Measurements from ENCODE around the gene ZNF578. TPM values are rescaled to one million over a fixed set of nuclear protein-coding genes. Genes with fewer than 3 reads are reported as not detected.

ZNF578 gene
- total and polyA plus RNA-seq, 2 of the 4 experiments (the other 2 are of a cell fraction): 1.4 to 4.1 TPM

DNA sequence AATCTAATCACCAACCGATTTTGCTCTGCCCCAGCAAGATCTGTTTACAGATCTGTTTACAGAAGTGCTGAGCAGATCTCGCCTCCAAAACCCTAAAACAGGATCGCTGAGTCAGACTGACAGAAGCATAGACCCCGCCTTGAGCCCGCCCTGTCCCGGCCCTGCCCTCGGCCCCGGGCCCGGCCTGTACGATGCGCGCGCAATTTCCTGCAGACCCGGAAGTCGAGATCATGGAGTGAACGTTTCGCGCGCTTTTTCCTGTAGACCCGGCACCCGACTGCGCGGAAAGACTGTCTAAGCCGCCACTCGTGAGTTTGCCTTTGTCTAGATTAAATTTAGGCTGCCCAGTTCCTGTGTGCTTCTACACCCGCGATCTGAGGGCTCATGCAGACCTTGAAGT lies 24.4 kb upstream of the ZNF578 start, which contains the start of gene ZNF534:
Gene ZNF534, plus strand, starts transcription at position 212 of the 400 bp plus-strand sequence. CDS start 2,327 bp downstream, outside the sequence.
- ATAC-seq (ENCODE audit: low read depth) (no peak), DNase-seq (no peak)
- no TSS peak for BruUV-seq (replicated peaks)
- intact Hi-C loops (cut with micrococcal nuclease): no loop called here
- no peak within 1 kb of the TSS for H4K91ac ChIP-seq (ENCODE audit: insufficient read depth, low read depth, low read length)
- no peaks in the 10 kb centered on the region for H3K9me1 ChIP-seq (ENCODE audit: insufficient read depth, low read length)
- peaks cover 29% of the 10 kb centered on the region for H3K9me3 ChIP-seq (ENCODE audit: control insufficient read depth, insufficient read depth, low read length)
- no peak within 1 kb of the TSS for H3K9ac ChIP-seq (ENCODE audit: low read depth, low read length)
- dilution Hi-C loops (cut with HindIII; ENCODE audit: low sequenced_read_pairs, unreplicated experiment): no loop called here
- H3K4me2 ChIP-seq (ENCODE audit: low read depth, low read length): no peak within 1 kb of the TSS
- no peak within 1 kb of the TSS for H4K8ac ChIP-seq (ENCODE audit: low read depth in 2 of 2, low read length in 2 of 2)
- no peak for TF ChIP-seq CTCF (conservative IDR thresholded peaks at IDR 0.05; ENCODE audit: low read depth, low read length)
- TF ChIP-seq RFX5 (IDR thresholded peaks at IDR 0.05; ENCODE audit: low read depth, low read length): no peak
- TF ChIP-seq ELK1 (IDR thresholded peaks at IDR 0.05; ENCODE audit: borderline replicate concordance, low read depth, low read length): no peak
- TF ChIP-seq CEBPB (IDR thresholded peaks at IDR 0.05; ENCODE audit: low read depth, low read length): no peak
- TF ChIP-seq CHD1 (IDR thresholded peaks at IDR 0.05; ENCODE audit: low read depth, low read length): no peak
- no peak for TF ChIP-seq MXI1 (IDR thresholded peaks at IDR 0.05; ENCODE audit: borderline replicate concordance, low read depth, low read length)
- POLR2A ChIA-PET (ENCODE audit: unreplicated experiment): no interaction called here
- no peak within 1 kb of the TSS for H3K23ac ChIP-seq (ENCODE audit: low read depth, low read length)
- H2BK120ac ChIP-seq (ENCODE audit: low read depth, low read length): no peak within 1 kb of the TSS
- no peak within 1 kb of the TSS for H2BK20ac ChIP-seq (ENCODE audit: low read depth, low read length)
- no peak within 1 kb of the TSS for H2BK15ac ChIP-seq (ENCODE audit: low read depth, low read length)
- H3K14ac ChIP-seq (replicated peaks; ENCODE audit: low read depth, low read length): no peak within 1 kb of the TSS
- no peak within 1 kb of the TSS for H4K5ac ChIP-seq (ENCODE audit: low read depth, low read length)
- H3K27ac ChIP-seq (ENCODE audit: insufficient read depth, low read length): no peak within 1 kb of the TSS
- no peak within 1 kb of the TSS for H3K56ac ChIP-seq (ENCODE audit: extremely low read depth, insufficient read depth, low read length)
- no peak within 1 kb of the TSS for H2AK5ac ChIP-seq (ENCODE audit: low read depth, low read length)
- no peaks in the 10 kb centered on the region for H3K4me1 ChIP-seq (ENCODE audit: control insufficient read depth, insufficient read depth, low read length)
- no peak within 1 kb of the TSS for H2AFZ ChIP-seq (replicated peaks; ENCODE audit: low read length, poor library complexity)
- H3K27me3 ChIP-seq (ENCODE audit: control insufficient read depth, insufficient read depth, low read length): no peaks in the 10 kb centered on the region
- in situ Hi-C loops (cut with MboI; ENCODE audit: low sequenced_read_pairs): no loop called here
- H2BK5ac ChIP-seq (ENCODE audit: low read depth, low read length, poor library complexity, severe bottlenecking): no peak within 1 kb of the TSS
- 65% methylated on average over 24 of the region's 27 CpGs; no CpG with 5 or more reads in 1 of the 2 experiments for WGBS, 2 experiments (ENCODE audit: extremely low coverage in 2 of 2, insufficient read length in 1 of 2)
- no peaks in the 10 kb centered on the region for H3K36me3 ChIP-seq (ENCODE audit: control insufficient read depth, insufficient read depth, low read length)
- no peak within 1 kb of the TSS for H2AK9ac ChIP-seq (replicated peaks; ENCODE audit: low read depth, low read length, poor library complexity)
- no peak within 1 kb of the TSS for H3K4ac ChIP-seq (ENCODE audit: low read depth, low read length)
- no peak within 1 kb of the TSS for H3K18ac ChIP-seq (ENCODE audit: low read depth, low read length)
- CTCF ChIA-PET: no interaction called here
- H4K20me1 ChIP-seq (ENCODE audit: insufficient read depth, low read length): no peaks in the 10 kb centered on the region
- H3K79me1 ChIP-seq (ENCODE audit: low read depth in 1 of 2, low read length in 2 of 2): no peaks in the 10 kb centered on the region
- H3K4me3 ChIP-seq (ENCODE audit: insufficient read depth, low read depth, low read length): no peak within 1 kb of the TSS
